Natural killer cell (primary cell): Measurements from ENCODE around the gene PSMD11. TPM values are rescaled to one million over a fixed set of nuclear protein-coding genes. Genes with fewer than 3 reads are reported as not detected.
A peak's percentile ranks its signal among the peaks of the same experiment; 100 is the strongest.

Experiments
- ATAC-seq, 3 donors: fragments of 150-1000 bp in 2 of 3; fragments of 200-7000 bp in 1 of 3; cut with Tn5 transposase; 1 replicate in 1 of 3; 2 replicates in 2 of 3; pipeline ENCODE4 v1.10.0; 2021; ENCODE audit warnings: mild to moderate bottlenecking in 2 of 3, moderate library complexity in 2 of 3
- DNase-seq, 2 donors: peaks; one replicate each; pipeline versions ENCODE4 v3.0.0 to v3.0.0-alpha.2; 2013 to 2021; ENCODE audit warnings: mixed read lengths in 1 of 2
- H3K27ac ChIP-seq: one replicate; pipeline ENCODE4 v1.5.1; 2013; ENCODE audit warnings: mild to moderate bottlenecking, low read length
- H3K27me3 ChIP-seq: one replicate; pipeline ENCODE4 v1.6.1; 2013; ENCODE audit warnings: low read length; ENCODE audit not compliant: control insufficient read depth, insufficient read depth
- H3K36me3 ChIP-seq: one replicate; pipeline ENCODE4 v1.6.1; 2013; ENCODE audit warnings: low read length; ENCODE audit not compliant: control insufficient read depth, insufficient read depth
- H3K4me1 ChIP-seq: one replicate; pipeline ENCODE4 v1.6.1; 2013; ENCODE audit warnings: low read length; ENCODE audit not compliant: control insufficient read depth, insufficient read depth
- H3K4me3 ChIP-seq: one replicate; pipeline ENCODE4 v1.5.1; 2013; ENCODE audit warnings: low read length
- H3K9me3 ChIP-seq: one replicate; pipeline ENCODE4 v1.6.1; 2013; ENCODE audit warnings: low read length; ENCODE audit not compliant: control insufficient read depth, insufficient read depth
- H3K27ac Mint-ChIP-seq, 2 donors: one replicate each; pipeline ENCODE4 v1.8.0; 2022; ENCODE audit warnings: mild to moderate bottlenecking in 2 of 2, mixed read lengths in 2 of 2, moderate library complexity in 1 of 2
- H3K27me3 Mint-ChIP-seq, 2 donors: one replicate each; pipeline ENCODE4 v1.8.0; 2022; ENCODE audit warnings: low read depth in 2 of 2, mixed read lengths in 2 of 2
- H3K36me3 Mint-ChIP-seq: one replicate; pipeline ENCODE4 v1.8.0; 2022; ENCODE audit warnings: mixed read lengths
- H3K4me1 Mint-ChIP-seq, 2 donors: one replicate each; pipeline ENCODE4 v1.8.0; 2022; ENCODE audit warnings: mixed read lengths in 2 of 2
- H3K4me3 Mint-ChIP-seq: one replicate; pipeline ENCODE4 v1.8.0; 2022; ENCODE audit warnings: mild to moderate bottlenecking, moderate library complexity, mixed read lengths
- H3K9me3 Mint-ChIP-seq, 2 donors: one replicate each; pipeline ENCODE4 v1.8.0; 2022; ENCODE audit warnings: mixed read lengths in 2 of 2
- CTCF ChIP-seq: fragments of 200-600 bp; IDR thresholded peaks from one replicate; pipeline ENCODE4 v1.8.0; 2022; ENCODE audit warnings: antibody characterized with exemption
- WGBS: methylation state at CpG from one replicate; pipeline ENCODE4 v1.1.7; 2013; ENCODE audit warnings: missing lambda C conversion rate; ENCODE audit not compliant: insufficient coverage; 5-methylcytosine and 5-hydroxymethylcytosine counted together
- intact Hi-C: fragments of 100-400 bp; cut with micrococcal nuclease; formaldehyde crosslinking; loops from one replicate; pipeline ENCODE4 v1.14.2; 2022
- total RNA-seq, 4 donors: library from RNA; stranded (reverse); fragments of 120-200 nt in 1 of 4; gene quantifications; one replicate each; pipeline versions ENCODE4 v1.2.3 to v1.2.4, GENCODE V29; 2013 to 2022

Gene PSMD11
- total RNA-seq, 3 donors from 2014 or later (not counting 1 experiment from before 2014, with no cell fraction given) = 83.4 to 108 (median 105) TPM

- no peak overlapping the region for H3K4me3 Mint-ChIP-seq
- no peak for TF ChIP-seq CTCF
- no peak overlapping the region for H3K4me3 ChIP-seq
- H3K27ac Mint-ChIP-seq = no peak overlapping the region
- no peak overlapping the region for H3K27ac ChIP-seq
- peaks cover 6 to 16% of the 10 kb centered on the region in 2 donors for H3K4me1 Mint-ChIP-seq
- peaks cover 75% of the 10 kb centered on the region for H3K36me3 ChIP-seq
- no peaks in the 10 kb centered on the region for H3K4me1 ChIP-seq
- no peaks in the 10 kb centered on the region for H3K9me3 ChIP-seq
- no peaks in the 10 kb centered on the region for H3K9me3 Mint-ChIP-seq
- H3K36me3 Mint-ChIP-seq = peaks cover 23% of the 10 kb centered on the region
- H3K27me3 ChIP-seq = no peaks in the 10 kb centered on the region
- ATAC-seq (no peak), DNase-seq (no peak)
- WGBS = no CpG with 5 or more reads among the region's 1 CpG
- intact Hi-C loops = no loop called here
- H3K27me3 Mint-ChIP-seq = no peaks in the 10 kb centered on the region
Observed at GRCh38 chr17:32452281-32452680, 8.0 kb downstream of the PSMD11 start.

DNA sequence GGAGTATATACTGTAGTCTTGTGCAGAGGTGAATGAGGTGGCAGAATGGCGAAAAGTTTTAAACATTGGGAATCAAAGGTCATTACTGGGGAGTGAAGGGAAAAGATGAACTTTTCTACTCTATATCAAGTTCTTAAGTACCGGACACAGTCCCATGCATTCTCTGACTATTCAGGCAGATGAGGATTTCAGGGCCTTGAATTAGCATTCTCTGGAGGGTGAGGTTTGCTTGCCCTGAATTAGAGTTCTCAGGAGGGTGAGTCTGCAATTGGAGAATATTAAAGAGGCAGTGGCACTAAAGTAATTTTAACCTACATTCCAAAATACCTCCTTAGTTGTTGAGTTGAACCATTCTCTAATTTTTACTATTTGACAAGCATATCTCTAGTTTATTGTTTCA is 9.1 kb downstream of the PSMD11 start:
- ATAC-seq = no peak
- peak overlapping the region in 1 of 2 donors; percentile 11 for H3K27ac Mint-ChIP-seq
- no peaks in the 10 kb centered on the region for H3K9me3 Mint-ChIP-seq
- Histone ChIP-seq H3K9me3 (no peaks in the 10 kb centered on the region), H3K27ac (no peak overlapping the region), H3K4me1 (no peaks in the 10 kb centered on the region), H3K36me3 (peaks cover 76% of the 10 kb centered on the region), H3K4me3 (no peak overlapping the region), H3K27me3 (no peaks in the 10 kb centered on the region)
- peaks cover 13 to 18% of the 10 kb centered on the region in 2 donors for H3K4me1 Mint-ChIP-seq
- no peak for TF ChIP-seq CTCF
- WGBS = no CpG with 5 or more reads among the region's 2 CpGs
- peaks cover 30% of the 10 kb centered on the region for H3K36me3 Mint-ChIP-seq
- no peak overlapping the region for H3K4me3 Mint-ChIP-seq
- H3K27me3 Mint-ChIP-seq = no peaks in the 10 kb centered on the region
- intact Hi-C loops = no loop called here
- no peak for DNase-seq

- no peak overlapping the region for H3K27ac ChIP-seq
- no peaks in the 10 kb centered on the region for H3K9me3 ChIP-seq
- Mint-ChIP-seq H3K27ac (no peak overlapping the region), H3K9me3 (no peaks in the 10 kb centered on the region), H3K36me3 (peaks cover 21% of the 10 kb centered on the region), H3K4me3 (no peak overlapping the region), H3K27me3 (no peaks in the 10 kb centered on the region), H3K4me1 (peaks cover 21 to 22% of the 10 kb centered on the region in 2 donors)
- H3K36me3 ChIP-seq = peaks cover 54% of the 10 kb centered on the region
- ATAC-seq (no peak), DNase-seq (no peak)
- H3K4me1 ChIP-seq = no peaks in the 10 kb centered on the region
- no peak overlapping the region for H3K4me3 ChIP-seq
- no peaks in the 10 kb centered on the region for H3K27me3 ChIP-seq
- no peak for TF ChIP-seq CTCF
- intact Hi-C loops = no loop called here
Observed at GRCh38 chr17:32458371-32458770, 14.1 kb downstream of the PSMD11 start.

GRCh38 chr17:32460054-32460453 is 15.7 kb downstream of the PSMD11 start:
- DNase-seq (no peak), ATAC-seq (no peak)
- no peaks in the 10 kb centered on the region for H3K27me3 Mint-ChIP-seq

More at GRCh38 chr17:32460054-32460453, 15.7 kb downstream of the PSMD11 start:
- H3K36me3 Mint-ChIP-seq = peaks cover 13% of the 10 kb centered on the region
- no peak overlapping the region for H3K4me3 ChIP-seq
- intact Hi-C loops = no loop called here
- peaks cover 53% of the 10 kb centered on the region for H3K36me3 ChIP-seq
- H3K4me3 Mint-ChIP-seq = no peak overlapping the region
- no peaks in the 10 kb centered on the region for H3K4me1 ChIP-seq
- H3K4me1 Mint-ChIP-seq = peaks cover 21 to 22% of the 10 kb centered on the region in 2 donors
- peak overlapping the region in 1 of 2 donors; percentile 34 for H3K27ac Mint-ChIP-seq
- H3K9me3 Mint-ChIP-seq = no peaks in the 10 kb centered on the region
- H3K9me3 ChIP-seq = no peaks in the 10 kb centered on the region
- WGBS = 95% methylated on average over 4 of the region's 4 CpGs
- H3K27me3 ChIP-seq = no peaks in the 10 kb centered on the region
- no peak for TF ChIP-seq CTCF
- no peak overlapping the region for H3K27ac ChIP-seq
